Suprapubic skin (tissue), 4 donors: ENCODE measurements around the gene LIPI. TPM values are rescaled to one million over a fixed set of nuclear protein-coding genes. Genes with fewer than 3 reads are reported as not detected.

Experiments
- DNase-seq, 2 donors: peaks; one replicate each; pipeline ENCODE4 v3.0.0-alpha.2; 2019; ENCODE audit warnings: low spot score in 2 of 2
- H3K27ac ChIP-seq: fragments of 200-600 bp; sonication (generic); one replicate; pipeline ENCODE4 v1.5.1; 2019
- H3K27me3 ChIP-seq: fragments of 200-600 bp; sonication (generic); one replicate; pipeline ENCODE4 v1.5.1; 2019
- H3K36me3 ChIP-seq: fragments of 200-600 bp; sonication (generic); one replicate; pipeline ENCODE4 v1.5.1; 2019
- H3K4me1 ChIP-seq: fragments of 200-600 bp; sonication (generic); one replicate; pipeline ENCODE4 v1.5.1; 2019
- H3K4me3 ChIP-seq: fragments of 200-600 bp; sonication (generic); one replicate; pipeline ENCODE4 v1.5.1; 2019; ENCODE audit warnings: mild to moderate bottlenecking
- H3K9me3 ChIP-seq: fragments of 200-600 bp; sonication (generic); one replicate; pipeline ENCODE4 v1.5.1; 2019
- EP300 ChIP-seq: sonication (generic); formaldehyde crosslinking; IDR thresholded peaks from one replicate; pipeline ENCODE4 v1.6.1; 2017; ENCODE audit warnings: antibody characterized with exemption
- POLR2A ChIP-seq, 2 donors: fragments of 450-650 bp; IDR thresholded peaks; one replicate each; pipeline ENCODE4 v1.6.1; 2017; ENCODE audit warnings: antibody characterized with exemption in 2 of 2, mild to moderate bottlenecking in 2 of 2, moderate library complexity in 2 of 2
- POLR2AphosphoS5 ChIP-seq, 3 donors: sonication (generic); formaldehyde crosslinking; IDR thresholded peaks; one replicate each; pipeline ENCODE4 v1.6.1; 2017; ENCODE audit warnings: antibody characterized with exemption in 3 of 3
- WGBS: methylation state at CpG from one replicate; pipeline ENCODE4 v1.1.5; 2018; 5-methylcytosine and 5-hydroxymethylcytosine counted together
- total RNA-seq, 4 donors: library from RNA; depleted of rRNA; stranded (reverse); fragments of >200 nt; gene quantifications; one replicate each; pipeline ENCODE4 v1.1.0, GENCODE V29; 2016
- TF ChIP-seq, protein P1 (sequence below), 2 donors: fragments of 200-600 bp in 1 of 2; fragments of 450-650 bp in 1 of 2; sonication (generic) in 1 of 2; IDR thresholded peaks; one replicate each; pipeline ENCODE4 v1.5.1; 2016 to 2019; ENCODE audit warnings: antibody characterized with exemption in 2 of 2, mild to moderate bottlenecking in 1 of 2, moderate library complexity in 1 of 2

LIPI gene
- total RNA-seq, 4 donors from 2014 or later = not detected

DNA sequence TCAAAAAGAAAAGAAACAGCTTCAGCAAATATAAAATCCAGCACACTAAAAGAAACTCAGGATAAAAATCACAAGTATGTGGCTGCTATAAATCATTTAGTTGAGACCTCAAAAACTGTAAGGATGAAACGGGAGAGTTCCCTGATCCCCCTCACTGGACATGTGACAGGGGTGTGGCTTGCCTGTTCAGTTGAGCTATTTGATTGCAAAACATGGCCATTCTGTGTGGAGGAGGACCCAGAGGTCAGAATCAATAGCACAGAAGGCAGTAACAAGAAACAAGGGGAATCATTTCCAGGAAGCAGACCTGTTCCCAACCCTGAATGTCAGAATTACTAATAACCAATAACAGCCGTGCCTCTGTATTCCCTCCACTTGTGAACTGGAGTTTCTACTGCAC is 33.1 kb upstream of the LIPI start:
- no peaks in the 10 kb centered on the region for H3K27me3 ChIP-seq
- no peak overlapping the region for H3K4me3 ChIP-seq
- peaks cover 3% of the 10 kb centered on the region for H3K4me1 ChIP-seq
- WGBS = 32% methylated on average over 2 of the region's 2 CpGs
- H3K9me3 ChIP-seq = no peaks in the 10 kb centered on the region
- DNase-seq = no peak
- TF ChIP-seq EP300 (no peak), POLR2AphosphoS5 (IDR thresholded peaks at IDR 0.05) (no peak), POLR2A (IDR thresholded peaks at IDR 0.05) (no peak)
- TF ChIP-seq, protein P1, sequence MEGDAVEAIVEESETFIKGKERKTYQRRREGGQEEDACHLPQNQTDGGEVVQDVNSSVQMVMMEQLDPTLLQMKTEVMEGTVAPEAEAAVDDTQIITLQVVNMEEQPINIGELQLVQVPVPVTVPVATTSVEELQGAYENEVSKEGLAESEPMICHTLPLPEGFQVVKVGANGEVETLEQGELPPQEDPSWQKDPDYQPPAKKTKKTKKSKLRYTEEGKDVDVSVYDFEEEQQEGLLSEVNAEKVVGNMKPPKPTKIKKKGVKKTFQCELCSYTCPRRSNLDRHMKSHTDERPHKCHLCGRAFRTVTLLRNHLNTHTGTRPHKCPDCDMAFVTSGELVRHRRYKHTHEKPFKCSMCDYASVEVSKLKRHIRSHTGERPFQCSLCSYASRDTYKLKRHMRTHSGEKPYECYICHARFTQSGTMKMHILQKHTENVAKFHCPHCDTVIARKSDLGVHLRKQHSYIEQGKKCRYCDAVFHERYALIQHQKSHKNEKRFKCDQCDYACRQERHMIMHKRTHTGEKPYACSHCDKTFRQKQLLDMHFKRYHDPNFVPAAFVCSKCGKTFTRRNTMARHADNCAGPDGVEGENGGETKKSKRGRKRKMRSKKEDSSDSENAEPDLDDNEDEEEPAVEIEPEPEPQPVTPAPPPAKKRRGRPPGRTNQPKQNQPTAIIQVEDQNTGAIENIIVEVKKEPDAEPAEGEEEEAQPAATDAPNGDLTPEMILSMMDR (IDR thresholded peaks at IDR 0.05) = no peak
- no peaks in the 10 kb centered on the region for H3K36me3 ChIP-seq
- no peak overlapping the region for H3K27ac ChIP-seq

DNA sequence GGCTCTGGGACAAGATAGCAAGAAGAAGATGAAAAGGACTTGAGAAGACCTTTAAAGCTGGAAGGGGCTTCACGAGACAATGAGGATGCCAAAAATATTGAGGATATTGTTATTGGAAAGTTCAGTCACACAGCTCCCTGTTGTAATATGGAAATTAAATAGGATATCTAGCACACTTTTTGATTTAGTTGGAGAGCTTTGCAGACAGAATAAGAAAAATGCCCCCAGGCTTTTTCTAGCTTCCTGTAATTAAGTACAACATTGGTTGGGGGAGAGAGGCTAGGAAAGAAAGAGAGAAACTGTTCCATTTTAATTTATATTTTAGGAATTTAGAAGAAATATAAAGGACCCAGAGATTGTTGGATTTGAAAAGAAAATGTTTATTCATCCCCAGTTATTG is 32.7 kb upstream of the LIPI start:
- no peaks in the 10 kb centered on the region for H3K36me3 ChIP-seq
- WGBS = 34% methylated on average over 1 of the region's 1 CpG
- no peak for DNase-seq
- no peak for TF ChIP-seq EP300
- TF ChIP-seq, protein P1 (IDR thresholded peaks at IDR 0.05) = no peak
- TF ChIP-seq POLR2A (IDR thresholded peaks at IDR 0.05) = no peak
- no peak for TF ChIP-seq POLR2AphosphoS5 (IDR thresholded peaks at IDR 0.05)
- H3K27ac ChIP-seq = no peak overlapping the region
- H3K9me3 ChIP-seq = no peaks in the 10 kb centered on the region
- no peaks in the 10 kb centered on the region for H3K27me3 ChIP-seq
- H3K4me3 ChIP-seq = no peak overlapping the region
- H3K4me1 ChIP-seq = peaks cover 3% of the 10 kb centered on the region

DNA sequence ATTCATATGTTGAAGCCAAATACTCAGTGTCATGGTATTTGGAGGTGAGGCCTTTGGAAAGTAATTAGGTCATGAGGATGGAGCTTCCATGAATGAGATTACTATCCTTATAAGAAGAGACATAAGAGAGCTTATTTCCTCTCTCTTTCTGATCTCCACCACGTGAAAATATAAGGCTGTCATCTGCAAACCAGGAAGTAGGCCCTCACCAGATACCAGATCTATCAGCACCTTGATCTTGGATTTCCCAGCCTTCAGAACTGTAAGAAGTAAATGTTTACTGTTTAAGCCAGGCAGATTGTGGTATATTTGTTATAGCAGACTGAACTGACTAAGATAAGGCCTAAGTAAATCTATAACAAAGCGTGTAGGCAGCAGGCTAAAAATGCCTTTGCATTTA is 30.5 kb upstream of the LIPI start:
- Histone ChIP-seq H3K27me3 (no peaks in the 10 kb centered on the region), H3K4me3 (no peak overlapping the region), H3K36me3 (no peaks in the 10 kb centered on the region), H3K4me1 (peaks cover 3% of the 10 kb centered on the region), H3K9me3 (no peaks in the 10 kb centered on the region), H3K27ac (no peak overlapping the region)
- 56% methylated on average over 2 of the region's 2 CpGs for WGBS
- TF ChIP-seq POLR2A (IDR thresholded peaks at IDR 0.05) = no peak
- TF ChIP-seq EP300 = no peak
- TF ChIP-seq POLR2AphosphoS5 (IDR thresholded peaks at IDR 0.05) = no peak
- TF ChIP-seq, protein P1 (IDR thresholded peaks at IDR 0.05) = no peak
- no peak for DNase-seq

DNA sequence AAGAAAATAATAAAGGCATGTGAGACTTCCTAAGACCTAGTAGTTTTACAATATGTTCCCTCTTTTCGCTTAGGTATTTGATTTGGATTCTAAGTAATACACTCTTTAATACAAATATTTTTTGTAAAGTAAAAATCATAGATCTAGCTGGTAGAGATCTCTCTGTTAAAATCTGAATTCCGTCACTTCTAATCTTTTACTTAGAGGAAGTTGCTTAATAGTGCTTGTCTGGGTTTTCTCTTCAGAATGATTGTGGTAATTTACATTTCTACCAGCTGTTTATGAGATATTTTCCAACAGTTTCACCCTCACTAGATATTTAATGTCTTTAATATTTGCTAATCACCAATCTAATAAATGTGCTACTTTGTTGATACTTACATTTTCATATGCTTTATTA is 28.5 kb upstream of the LIPI start:
- TF ChIP-seq POLR2AphosphoS5 (IDR thresholded peaks at IDR 0.05) = no peak
- TF ChIP-seq, protein P1 (IDR thresholded peaks at IDR 0.05) = no peak
- TF ChIP-seq POLR2A (IDR thresholded peaks at IDR 0.05) = no peak
- no peak for TF ChIP-seq EP300
- Histone ChIP-seq H3K27me3 (no peaks in the 10 kb centered on the region), H3K4me1 (peaks cover 3% of the 10 kb centered on the region), H3K9me3 (no peaks in the 10 kb centered on the region), H3K36me3 (no peaks in the 10 kb centered on the region), H3K4me3 (no peak overlapping the region), H3K27ac (no peak overlapping the region)
- DNase-seq = no peak
- WGBS = 83% methylated on average over 2 of the region's 2 CpGs

GRCh38 chr21:14236180-14236579 is 25.4 kb upstream of the LIPI start:
- DNase-seq = no peak
- no peak overlapping the region for H3K27ac ChIP-seq
- H3K4me1 ChIP-seq = no peaks in the 10 kb centered on the region
- TF ChIP-seq, protein P1 (IDR thresholded peaks at IDR 0.05) = no peak
- TF ChIP-seq POLR2AphosphoS5 (IDR thresholded peaks at IDR 0.05) (no peak), POLR2A (IDR thresholded peaks at IDR 0.05) (no peak), EP300 (no peak)
- H3K4me3 ChIP-seq = no peak overlapping the region
- 59% methylated on average over 3 of the region's 3 CpGs for WGBS
- no peaks in the 10 kb centered on the region for H3K9me3 ChIP-seq
- H3K27me3 ChIP-seq = no peaks in the 10 kb centered on the region
- H3K36me3 ChIP-seq = no peaks in the 10 kb centered on the region
